ENCODE measurements around the gene MAD1L1.
"Not testable (repeated sequence)": the region's sequence is repeated elsewhere in the genome, so short reads cannot be mapped to it uniquely, and the experiment has no call there.

Gene MAD1L1

DNA sequence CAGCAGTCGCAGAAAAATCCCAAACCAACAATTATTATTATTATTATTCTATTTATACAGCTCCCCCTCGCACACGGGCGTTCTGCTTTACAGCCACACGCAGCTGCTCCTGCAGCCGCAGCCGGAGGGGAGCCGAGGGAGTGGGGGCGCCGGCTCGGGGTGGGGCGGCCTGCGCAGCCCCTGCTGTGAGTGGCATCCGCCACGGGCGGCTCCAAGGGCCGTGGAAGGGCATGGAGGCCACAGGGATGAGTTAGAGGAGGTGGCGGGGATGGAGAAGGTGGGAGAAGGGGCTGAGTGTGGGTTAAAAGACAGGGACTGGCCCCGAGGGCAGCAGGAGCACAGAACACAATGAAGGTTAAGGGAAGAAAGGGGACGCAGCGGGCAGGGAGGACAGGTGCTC lies 405.8 kb downstream of the MAD1L1 start:
- H3K4me1 ChIP-seq (ENCODE audit: control insufficient read depth, insufficient read depth, low read depth, low read length); H3K36me3 ChIP-seq (ENCODE audit: control insufficient read depth in 1 of 2, insufficient read depth in 2 of 2, low read depth in 1 of 2, low read length in 2 of 2); DNase-seq; H2BK12ac ChIP-seq (ENCODE audit: low read length in 2 of 2); H3K79me1 ChIP-seq (replicated peaks; ENCODE audit: low read length, poor library complexity, severe bottlenecking); H2BK15ac ChIP-seq (ENCODE audit: low read depth, poor library complexity, severe bottlenecking); H4K8ac ChIP-seq (ENCODE audit: low read length); H2BK5ac ChIP-seq (ENCODE audit: low read depth, low read length, poor library complexity, severe bottlenecking); H3K27me3 ChIP-seq (ENCODE audit: control insufficient read depth in 1 of 2, insufficient read depth in 1 of 2, low read length in 2 of 2); H2BK120ac ChIP-seq (ENCODE audit: low read depth, low read length); H3K18ac ChIP-seq (ENCODE audit: low read depth in 1 of 2, low read length in 2 of 2); H3K23ac ChIP-seq (ENCODE audit: low read length in 2 of 2); H3K4ac ChIP-seq (ENCODE audit: low read depth in 1 of 2, low read length in 2 of 2); H2AK5ac ChIP-seq (ENCODE audit: low read length, severe bottlenecking); H2AFZ ChIP-seq (ENCODE audit: low read depth, low read length); H3K4me3 ChIP-seq (ENCODE audit: insufficient read depth in 1 of 2, low read depth in 1 of 2, low read length in 2 of 2); H3K14ac ChIP-seq (ENCODE audit: low read length in 2 of 2); H3K27ac ChIP-seq (ENCODE audit: low read length, poor library complexity, severe bottlenecking); H3K4me2 ChIP-seq (ENCODE audit: low read length, poor library complexity, severe bottlenecking); H3K9ac ChIP-seq (ENCODE audit: low read length); H4K91ac ChIP-seq (ENCODE audit: low read length): not testable (repeated sequence)
- 92% methylated on average over 20 of the region's 21 CpGs for WGBS
- H3K9me3 ChIP-seq (ENCODE audit: control insufficient read depth, low read length), result peaks cover 12% of the 10 kb centered on the region

GRCh38 chr7:1825897-1826741 lies 406.6 kb downstream of the MAD1L1 start:
- Histone ChIP-seq H4K8ac (ENCODE audit: low read length) (no peak overlapping the region), H2BK120ac (ENCODE audit: low read depth, low read length) (no peak overlapping the region), H3K4ac (ENCODE audit: low read depth in 1 of 2, low read length in 2 of 2) (no peak overlapping the region), H2AK5ac (ENCODE audit: low read length, severe bottlenecking) (no peak overlapping the region), H2BK15ac (ENCODE audit: low read depth, poor library complexity, severe bottlenecking) (no peak overlapping the region), H2BK12ac (ENCODE audit: low read length in 2 of 2) (no peak overlapping the region), H3K9me3 (ENCODE audit: control insufficient read depth, low read length) (peaks cover 8% of the 10 kb centered on the region), H3K27ac (ENCODE audit: low read length, poor library complexity, severe bottlenecking) (no peak overlapping the region), H2AFZ (ENCODE audit: low read depth, low read length) (no peak overlapping the region), H3K36me3 (ENCODE audit: control insufficient read depth in 1 of 2, insufficient read depth in 2 of 2, low read depth in 1 of 2, low read length in 2 of 2) (peaks cover 0 to 4% of the 10 kb centered on the region in 2 experiments), H3K18ac (ENCODE audit: low read depth in 1 of 2, low read length in 2 of 2) (no peak overlapping the region), H3K27me3 (ENCODE audit: control insufficient read depth in 1 of 2, insufficient read depth in 1 of 2, low read length in 2 of 2) (no peaks in the 10 kb centered on the region), H3K9ac (ENCODE audit: low read length) (no peak overlapping the region), H3K14ac (ENCODE audit: low read length in 2 of 2) (no peak overlapping the region), H3K4me2 (ENCODE audit: low read length, poor library complexity, severe bottlenecking) (no peak overlapping the region), H3K4me1 (ENCODE audit: control insufficient read depth, insufficient read depth, low read depth, low read length) (peaks cover 3% of the 10 kb centered on the region), H3K79me1 (replicated peaks; ENCODE audit: low read length, poor library complexity, severe bottlenecking) (no peaks in the 10 kb centered on the region), H4K91ac (ENCODE audit: low read length) (no peak overlapping the region), H3K23ac (ENCODE audit: low read length in 2 of 2) (no peak overlapping the region), H3K4me3 (ENCODE audit: insufficient read depth in 1 of 2, low read depth in 1 of 2, low read length in 2 of 2) (no peak overlapping the region), H2BK5ac (ENCODE audit: low read depth, low read length, poor library complexity, severe bottlenecking) (no peak overlapping the region)
- 95% methylated on average over 43 of the region's 45 CpGs for WGBS
- no peak for DNase-seq

GRCh38 chr7:1825647-1825896 lies 407.2 kb downstream of the MAD1L1 start:
- not testable (repeated sequence) for H4K8ac ChIP-seq (ENCODE audit: low read length); H2AK5ac ChIP-seq (ENCODE audit: low read length, severe bottlenecking); H3K18ac ChIP-seq (ENCODE audit: low read depth in 1 of 2, low read length in 2 of 2); H3K23ac ChIP-seq (ENCODE audit: low read length in 2 of 2); H2BK12ac ChIP-seq (ENCODE audit: low read length in 2 of 2); H3K79me1 ChIP-seq (replicated peaks; ENCODE audit: low read length, poor library complexity, severe bottlenecking); H3K27ac ChIP-seq (ENCODE audit: low read length, poor library complexity, severe bottlenecking); DNase-seq; H2BK120ac ChIP-seq (ENCODE audit: low read depth, low read length); H4K91ac ChIP-seq (ENCODE audit: low read length); H3K4me2 ChIP-seq (ENCODE audit: low read length, poor library complexity, severe bottlenecking); H2BK5ac ChIP-seq (ENCODE audit: low read depth, low read length, poor library complexity, severe bottlenecking); H3K9me3 ChIP-seq (ENCODE audit: control insufficient read depth, low read length); H3K4me1 ChIP-seq (ENCODE audit: control insufficient read depth, insufficient read depth, low read depth, low read length); H2AFZ ChIP-seq (ENCODE audit: low read depth, low read length); H3K4ac ChIP-seq (ENCODE audit: low read depth in 1 of 2, low read length in 2 of 2); H3K9ac ChIP-seq (ENCODE audit: low read length); H2BK15ac ChIP-seq (ENCODE audit: low read depth, poor library complexity, severe bottlenecking); H3K14ac ChIP-seq (ENCODE audit: low read length in 2 of 2); H3K36me3 ChIP-seq (ENCODE audit: control insufficient read depth in 1 of 2, insufficient read depth in 2 of 2, low read depth in 1 of 2, low read length in 2 of 2); H3K27me3 ChIP-seq (ENCODE audit: control insufficient read depth in 1 of 2, insufficient read depth in 1 of 2, low read length in 2 of 2); H3K4me3 ChIP-seq (ENCODE audit: insufficient read depth in 1 of 2, low read depth in 1 of 2, low read length in 2 of 2)
- 90% methylated on average over 4 of the region's 4 CpGs for WGBS

DNA sequence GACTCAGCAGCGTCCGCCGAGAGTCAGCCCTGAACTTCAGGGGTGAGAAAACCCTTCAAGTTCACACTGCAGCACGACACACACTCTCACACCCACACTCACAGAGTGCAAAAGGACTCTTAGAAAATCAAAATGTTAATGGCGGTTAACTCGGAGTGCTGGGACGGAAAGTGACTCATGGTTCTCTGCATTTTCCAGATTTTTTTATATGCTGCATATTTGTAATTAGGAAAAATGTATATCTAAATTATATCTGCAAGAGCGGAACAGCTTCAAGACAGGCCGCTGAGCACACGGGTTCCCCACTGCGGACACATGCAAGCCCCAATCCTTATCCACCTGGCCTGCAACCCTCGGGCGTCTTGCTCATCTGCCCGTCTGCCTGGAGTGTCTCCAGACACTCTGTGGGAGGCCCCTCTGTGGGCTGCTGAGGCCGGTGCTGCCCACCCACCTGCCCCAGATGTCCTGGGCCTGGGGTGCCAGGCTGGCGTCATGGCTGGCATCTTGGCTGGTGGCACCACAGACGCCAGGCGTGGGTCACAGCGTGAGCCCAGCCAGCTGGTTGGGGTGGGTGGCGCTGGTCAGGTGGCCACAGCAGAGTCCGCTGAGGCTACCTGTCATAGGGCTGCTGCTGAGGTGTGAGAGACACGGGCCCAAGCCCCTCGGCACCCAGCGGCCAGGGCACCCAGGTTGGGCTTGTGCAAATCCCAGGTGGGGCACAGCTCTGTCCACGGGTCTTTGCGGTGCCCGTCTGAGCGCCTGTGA lies 407.7 kb downstream of the MAD1L1 start:
- not testable (repeated sequence) for H4K8ac ChIP-seq (ENCODE audit: low read length); H2BK120ac ChIP-seq (ENCODE audit: low read depth, low read length); H3K14ac ChIP-seq (ENCODE audit: low read length in 2 of 2); H3K27me3 ChIP-seq (ENCODE audit: control insufficient read depth in 1 of 2, insufficient read depth in 1 of 2, low read length in 2 of 2); H3K4ac ChIP-seq (ENCODE audit: low read depth in 1 of 2, low read length in 2 of 2); H2BK5ac ChIP-seq (ENCODE audit: low read depth, low read length, poor library complexity, severe bottlenecking); H2BK15ac ChIP-seq (ENCODE audit: low read depth, poor library complexity, severe bottlenecking); H2AFZ ChIP-seq (ENCODE audit: low read depth, low read length); H4K91ac ChIP-seq (ENCODE audit: low read length); H3K23ac ChIP-seq (ENCODE audit: low read length in 2 of 2); H3K79me1 ChIP-seq (replicated peaks; ENCODE audit: low read length, poor library complexity, severe bottlenecking); DNase-seq; H3K4me1 ChIP-seq (ENCODE audit: control insufficient read depth, insufficient read depth, low read depth, low read length); H3K4me3 ChIP-seq (ENCODE audit: insufficient read depth in 1 of 2, low read depth in 1 of 2, low read length in 2 of 2); H3K9ac ChIP-seq (ENCODE audit: low read length); H2AK5ac ChIP-seq (ENCODE audit: low read length, severe bottlenecking); H3K36me3 ChIP-seq (ENCODE audit: control insufficient read depth in 1 of 2, insufficient read depth in 2 of 2, low read depth in 1 of 2, low read length in 2 of 2); H3K9me3 ChIP-seq (ENCODE audit: control insufficient read depth, low read length); H2BK12ac ChIP-seq (ENCODE audit: low read length in 2 of 2); H3K4me2 ChIP-seq (ENCODE audit: low read length, poor library complexity, severe bottlenecking); H3K27ac ChIP-seq (ENCODE audit: low read length, poor library complexity, severe bottlenecking); H3K18ac ChIP-seq (ENCODE audit: low read depth in 1 of 2, low read length in 2 of 2)
- 89% methylated on average over 16 of the region's 28 CpGs for WGBS

Data from mesenchymal stem cell (in vitro differentiated cells and primary cell).